Left cardiac atrium (tissue), 4 donors: ENCODE measurements around the gene ARHGEF2. TPM values are rescaled to one million over a fixed set of nuclear protein-coding genes. Genes with fewer than 3 reads are reported as not detected.
"Not testable (repeated sequence)": the region's sequence is repeated elsewhere in the genome, so short reads cannot be mapped to it uniquely, and the experiment has no call there.

ENCODE experiments used
- ATAC-seq, 2 donors: fragments of 200-7000 bp; cut with Tn5 transposase; one replicate each; pipeline ENCODE4 v1.9.1; 2020; ENCODE audit warnings: mild to moderate bottlenecking in 2 of 2, moderate library complexity in 2 of 2
- DNase-seq: peaks from one replicate; pipeline ENCODE4 v3.0.0-alpha.2; 2020
- intact Hi-C, 2 donors: fragments of 100-400 bp; cut with DNase I; formaldehyde crosslinking; loops; one replicate each; pipeline versions ENCODE4 v1.14.1 to v1.15.1; 2022 to 2023
- total RNA-seq, 2 donors: library from RNA; stranded (reverse); fragmentation: NEBNext Ultra II Directional; extraction: Animal tissue kit (Norgen Biotek cat#: 25700); gene quantifications; one replicate each; pipeline ENCODE4 v1.2.1, GENCODE V29; 2021
- donor health status: DM: no; HTN: yes; CAD: no.
- donor health status: DM: no; HTN: yes; CAD: no; lungs with severe emphysema.
- donor health status: DM: yes; HTN: yes; CAD: no.
- donor health status: Dilated cardiomyopathy.

ARHGEF2 gene
- total RNA-seq, 2 donors from 2014 or later, result 63.4 to 70.8 TPM

GRCh38 chr1:155932081-155932480 lies 46.3 kb downstream of the ARHGEF2 start:
- intact Hi-C loops, result no loop called here
- ATAC-seq (no peak), DNase-seq (no peak)

GRCh38 chr1:155931332-155932038 lies 46.9 kb downstream of the ARHGEF2 start:
- ATAC-seq (no peak), DNase-seq (no peak)
- intact Hi-C loops, result no loop called here

- intact Hi-C loops, DNase-seq, ATAC-seq: not testable (repeated sequence)
Measured at GRCh38 chr1:155930725-155931124, 47.6 kb downstream of the ARHGEF2 start.

GRCh38 chr1:155929057-155929456 lies 49.3 kb downstream of the ARHGEF2 start:
- intact Hi-C loops, result no loop called here
- ATAC-seq (no peak), DNase-seq (no peak)

GRCh38 chr1:155925506-155925905 lies 52.8 kb downstream of the ARHGEF2 start:
- ATAC-seq, result no peak
- no peak for DNase-seq
- intact Hi-C loops, result no loop called here

- DNase-seq, result no peak
- intact Hi-C loops, result no loop called here
- ATAC-seq, result no peak
Measured at GRCh38 chr1:155920717-155921116, 57.6 kb downstream of the ARHGEF2 start.

GRCh38 chr1:155919801-155920200 lies 58.5 kb downstream of the ARHGEF2 start:
- ATAC-seq (no peak), DNase-seq (no peak)
- intact Hi-C loops, result no loop called here

GRCh38 chr1:155918660-155919059 lies 59.7 kb downstream of the ARHGEF2 start:
- intact Hi-C loops, result no loop called here
- ATAC-seq (no peak), DNase-seq (no peak)

- DNase-seq (no peak), ATAC-seq (no peak)
- intact Hi-C loops, result no loop called here
Measured at GRCh38 chr1:155913969-155914757, 64.2 kb downstream of the ARHGEF2 start.

- intact Hi-C loops, result no loop called here
- DNase-seq, result no peak
- ATAC-seq, result no peak
Measured at GRCh38 chr1:155912056-155912536, 66.3 kb downstream of the ARHGEF2 start.

GRCh38 chr1:155911156-155912055 lies 66.9 kb downstream of the ARHGEF2 start, which contains the start of gene RIT1:
TSS of gene RIT1 (minus strand) at chr1:155911349. CDS start at chr1:155910761, 588 bp downstream.
- DNase-seq (peak; percentile 91), ATAC-seq (peak; percentile 98 to 99)
- intact Hi-C loops, result loop anchor here in 1 of 2 donors (2.0 kb wide), 1 partner anchor 51 kb away; no protein-coding TSS in a partner anchor

GRCh38 chr1:155910621-155911121 lies 67.7 kb downstream of the ARHGEF2 start:
- ATAC-seq (peak; percentile 66 to 71), DNase-seq (no peak)
- intact Hi-C loops, result loop anchor here in 1 of 2 donors (2.0 kb wide), 1 partner anchor 50 kb away; no protein-coding TSS in a partner anchor

GRCh38 chr1:155909894-155910293 lies 68.5 kb downstream of the ARHGEF2 start:
- ATAC-seq (peak in 1 of 2 donors; percentile 43), DNase-seq (no peak)
- intact Hi-C loops, result loop anchor here (2.0 to 10.0 kb wide), 2 partner anchors 49 to 95 kb away; no protein-coding TSS in a partner anchor

GRCh38 chr1:155904261-155904660 lies 74.1 kb downstream of the ARHGEF2 start:
- ATAC-seq (no peak), DNase-seq (no peak)
- intact Hi-C loops, result loop anchor here in 1 of 2 donors (10.0 kb wide), 1 partner anchor 89 kb away; no protein-coding TSS in a partner anchor

GRCh38 chr1:155900161-155900560 lies 78.2 kb downstream of the ARHGEF2 start:
- intact Hi-C loops, result loop anchor here in 1 of 2 donors (10.0 kb wide), 1 partner anchor 85 kb away; no protein-coding TSS in a partner anchor
- DNase-seq (no peak), ATAC-seq (no peak)

- intact Hi-C loops, result loop anchor here in 1 of 2 donors (10.0 kb wide), 1 partner anchor 85 kb away; no protein-coding TSS in a partner anchor
- DNase-seq, result no peak
Measured at GRCh38 chr1:155899683-155900082, 78.7 kb downstream of the ARHGEF2 start.

GRCh38 chr1:155898888-155899287 lies 79.5 kb downstream of the ARHGEF2 start:
- intact Hi-C loops, result no loop called here
- no peak for ATAC-seq
- DNase-seq, result no peak

More at GRCh38 chr1:155899683-155900082, 78.7 kb downstream of the ARHGEF2 start:
- no peak for ATAC-seq

- no peak for ATAC-seq
- intact Hi-C loops, result no loop called here
Measured at GRCh38 chr1:155897746-155898145, 80.6 kb downstream of the ARHGEF2 start.

More at GRCh38 chr1:155897746-155898145, 80.6 kb downstream of the ARHGEF2 start:
- DNase-seq, result no peak
